NB4 (cell line): ENCODE results near the gene RALB.

Experiments used
- POLR2A ChIP-seq: IDR thresholded peaks from 2 replicates; pipeline ENCODE4 v1.6.1; 2011; ENCODE audit warnings: mild to moderate bottlenecking; ENCODE audit not compliant: insufficient read length; ENCODE audit errors: extremely low read depth
- TF ChIP-seq, protein P1 (sequence below): IDR thresholded peaks from one replicate; pipeline ENCODE4 v1.5.1; 2012; ENCODE audit warnings: low read depth, low read length

GRCh38 chr2:120230515-120231471, 21.9 kb upstream of the RALB start:
- TF ChIP-seq, protein P1, sequence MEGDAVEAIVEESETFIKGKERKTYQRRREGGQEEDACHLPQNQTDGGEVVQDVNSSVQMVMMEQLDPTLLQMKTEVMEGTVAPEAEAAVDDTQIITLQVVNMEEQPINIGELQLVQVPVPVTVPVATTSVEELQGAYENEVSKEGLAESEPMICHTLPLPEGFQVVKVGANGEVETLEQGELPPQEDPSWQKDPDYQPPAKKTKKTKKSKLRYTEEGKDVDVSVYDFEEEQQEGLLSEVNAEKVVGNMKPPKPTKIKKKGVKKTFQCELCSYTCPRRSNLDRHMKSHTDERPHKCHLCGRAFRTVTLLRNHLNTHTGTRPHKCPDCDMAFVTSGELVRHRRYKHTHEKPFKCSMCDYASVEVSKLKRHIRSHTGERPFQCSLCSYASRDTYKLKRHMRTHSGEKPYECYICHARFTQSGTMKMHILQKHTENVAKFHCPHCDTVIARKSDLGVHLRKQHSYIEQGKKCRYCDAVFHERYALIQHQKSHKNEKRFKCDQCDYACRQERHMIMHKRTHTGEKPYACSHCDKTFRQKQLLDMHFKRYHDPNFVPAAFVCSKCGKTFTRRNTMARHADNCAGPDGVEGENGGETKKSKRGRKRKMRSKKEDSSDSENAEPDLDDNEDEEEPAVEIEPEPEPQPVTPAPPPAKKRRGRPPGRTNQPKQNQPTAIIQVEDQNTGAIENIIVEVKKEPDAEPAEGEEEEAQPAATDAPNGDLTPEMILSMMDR = no peak
- TF ChIP-seq POLR2A = no peak
